Ovary (tissue), 9 donors: ENCODE measurements around the gene RGS9. TPM values are rescaled to one million over a fixed set of nuclear protein-coding genes. Genes with fewer than 3 reads are reported as not detected.

Experiments
- DNase-seq, 5 donors: peaks; one replicate each; pipeline ENCODE4 v3.0.0-alpha.2; 2019 to 2020
- H3K27ac ChIP-seq, 2 donors: fragments of 200-600 bp; one replicate each; pipeline versions ENCODE4 v1.5.1 to v1.8.0; 2019 to 2022
- H3K27me3 ChIP-seq: fragments of 200-600 bp; one replicate; pipeline ENCODE4 v1.8.0; 2022
- H3K36me3 ChIP-seq: fragments of 200-600 bp; sonication (generic); one replicate; pipeline ENCODE4 v1.5.1; 2019
- H3K4me1 ChIP-seq: one replicate; pipeline ENCODE4 v1.8.1; 2013; ENCODE audit warnings: mild to moderate bottlenecking, moderate library complexity; ENCODE audit not compliant: insufficient read depth
- H3K4me3 ChIP-seq: fragments of 200-600 bp; sonication (generic); one replicate; pipeline ENCODE4 v1.5.1; 2017
- H3K9me3 ChIP-seq, 2 donors: fragments of 200-600 bp in 1 of 2; sonication (generic) in 1 of 2; one replicate each; pipeline versions ENCODE4 v1.5.1 to v1.8.1; 2013 to 2019; ENCODE audit warnings: mild to moderate bottlenecking in 1 of 2, moderate library complexity in 1 of 2
- CTCF ChIP-seq, 3 donors: fragments of 450-650 bp in 2 of 3; fragments of 200-600 bp in 1 of 3; IDR thresholded peaks; one replicate each; pipeline versions ENCODE4 v1.5.1 to v1.8.0; 2016 to 2022; ENCODE audit warnings: antibody characterized with exemption in 3 of 3, mild to moderate bottlenecking in 1 of 3
- EP300 ChIP-seq: sonication (generic); formaldehyde crosslinking; IDR thresholded peaks from one replicate; pipeline ENCODE4 v1.6.1; 2017; ENCODE audit warnings: antibody characterized with exemption
- POLR2A ChIP-seq: fragments of 450-650 bp; IDR thresholded peaks from one replicate; pipeline ENCODE4 v1.6.1; 2017; ENCODE audit warnings: antibody characterized with exemption, mild to moderate bottlenecking, moderate library complexity
- WGBS, 3 donors: extraction: QIAGEN DNeasy Blood & Tissue Kit in 1 of 3; methylation state at CpG; one replicate each; pipeline versions ENCODE4 v1.1.5 to v1.1.7; 2013 to 2017; 5-methylcytosine and 5-hydroxymethylcytosine counted together
- intact Hi-C, 4 donors: fragments of 100-400 bp; cut with DNase I; formaldehyde crosslinking; loops; one replicate each; pipeline versions ENCODE4 v1.11.0 to v1.15.1; 2022 to 2023
- polyA plus RNA-seq, 2 donors: library from polyadenylated mRNA; stranded (reverse); fragments of 200-250 nt in 1 of 2; fragments of 350-450 nt in 1 of 2; fragmentation: Illumina TruSeq in 1 of 2; extraction: RNeasy Lipid Tissue Mini Kit (QIAGEN cat#74804) in 1 of 2; gene quantifications; one replicate each; pipeline ENCODE4 v1.2.3, GENCODE V29; 2013 to 2014
- total RNA-seq, 7 donors: library from RNA; depleted of rRNA in 2 of 7; stranded (reverse); fragments of >200 nt in 2 of 7; fragmentation: NEBNext Ultra II Directional in 3 of 7; extraction: Animal tissue kit (Norgen Biotek cat#: 25700) in 3 of 7; gene quantifications; one replicate each; pipeline versions ENCODE4 v1.1.0 to v1.2.4, GENCODE V29; 2016 to 2023
- donor health status: DM: no; HTN: no; CAD: no; lungs with moderate emphysema.
- donor health status: DM: no; HTN: no; CAD: no.
- donor health status: Bipolar disorder and iron deficiency.
- donor health status: DM: yes; HTN: yes; CAD: no.
- donor health status: DM: no; HTN: no; CAD: no.
- donor health status: DM: yes; HTN: yes; CAD: no.

The RGS9 gene
- total and polyA plus RNA-seq, 9 donors = 5.3 to 15.7 (median 9.1) TPM

DNA sequence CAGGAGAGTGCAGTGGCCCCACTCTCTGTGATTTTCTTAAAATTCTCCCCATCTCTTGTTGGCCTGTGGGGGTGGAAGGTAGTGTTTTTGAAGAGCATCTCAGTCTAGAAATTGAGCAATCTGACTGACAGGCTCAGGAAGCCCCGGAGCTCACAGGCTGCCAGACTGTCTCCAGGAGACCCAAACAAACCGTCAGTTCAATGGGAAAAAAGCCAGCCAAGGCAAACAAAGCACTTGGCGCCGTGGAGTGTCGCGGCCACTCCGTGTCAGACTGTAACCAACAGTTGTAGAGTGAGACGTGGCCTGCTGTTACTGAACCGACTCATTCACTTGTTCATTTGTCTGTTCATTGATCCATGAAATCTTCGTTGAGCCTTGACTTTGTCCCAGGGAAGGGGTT lies 33.7 kb downstream of the RGS9 start:
- TF ChIP-seq CTCF (IDR thresholded peaks at IDR 0.05) (no peak), EP300 (no peak), POLR2A (no peak)
- H3K4me1 ChIP-seq = no peaks in the 10 kb centered on the region
- H3K9me3 ChIP-seq = no peaks in the 10 kb centered on the region
- 83 to 84% (median 83%) methylated on average over 10 of the region's 10 CpGs for WGBS, 3 donors
- no peak for DNase-seq
- H3K27ac ChIP-seq = no peak overlapping the region
- no peaks in the 10 kb centered on the region for H3K36me3 ChIP-seq
- no peak overlapping the region for H3K4me3 ChIP-seq
- no peaks in the 10 kb centered on the region for H3K27me3 ChIP-seq
- intact Hi-C loops = no loop called here

- TF ChIP-seq CTCF (IDR thresholded peaks at IDR 0.05) = no peak
- no peak overlapping the region for H3K27ac ChIP-seq
- H3K27me3 ChIP-seq = no peaks in the 10 kb centered on the region
- no peak for DNase-seq
- no peaks in the 10 kb centered on the region for H3K9me3 ChIP-seq
- WGBS, 3 donors = 79 to 84% (median 82%) methylated on average over 4 of the region's 4 CpGs
- no peak overlapping the region for H3K4me3 ChIP-seq
- intact Hi-C loops = no loop called here
- no peaks in the 10 kb centered on the region for H3K36me3 ChIP-seq
- no peaks in the 10 kb centered on the region for H3K4me1 ChIP-seq
Measured at GRCh38 chr17:65171752-65172151, 34.6 kb downstream of the RGS9 start.

- no peaks in the 10 kb centered on the region for H3K9me3 ChIP-seq
- WGBS, 3 donors = 92 to 95% (median 93%) methylated on average over 11 of the region's 11 CpGs
- DNase-seq = no peak
- H3K36me3 ChIP-seq = no peaks in the 10 kb centered on the region
- H3K4me1 ChIP-seq = no peaks in the 10 kb centered on the region
- H3K27me3 ChIP-seq = no peaks in the 10 kb centered on the region
- no peak overlapping the region for H3K27ac ChIP-seq
- intact Hi-C loops = no loop called here
- no peak overlapping the region for H3K4me3 ChIP-seq
- TF ChIP-seq POLR2A (no peak), EP300 (no peak), CTCF (IDR thresholded peaks at IDR 0.05) (no peak)
Measured at GRCh38 chr17:65172496-65173136, 35.4 kb downstream of the RGS9 start.

GRCh38 chr17:65173284-65173793 lies 36.2 kb downstream of the RGS9 start:
- H3K27ac ChIP-seq = no peak overlapping the region
- TF ChIP-seq CTCF (IDR thresholded peaks at IDR 0.05) (no peak), POLR2A (no peak), EP300 (no peak)
- no peaks in the 10 kb centered on the region for H3K36me3 ChIP-seq
- H3K4me3 ChIP-seq = no peak overlapping the region
- DNase-seq = peak in 1 of 5 donors; percentile 44
- 45 to 51% (median 48%) methylated on average over 12 of the region's 12 CpGs for WGBS, 3 donors
- no peaks in the 10 kb centered on the region for H3K4me1 ChIP-seq
- no peaks in the 10 kb centered on the region for H3K27me3 ChIP-seq
- intact Hi-C loops = no loop called here
- H3K9me3 ChIP-seq = no peaks in the 10 kb centered on the region
